ENCODE results near the gene ATP2B1.

Gene ATP2B1

DNA sequence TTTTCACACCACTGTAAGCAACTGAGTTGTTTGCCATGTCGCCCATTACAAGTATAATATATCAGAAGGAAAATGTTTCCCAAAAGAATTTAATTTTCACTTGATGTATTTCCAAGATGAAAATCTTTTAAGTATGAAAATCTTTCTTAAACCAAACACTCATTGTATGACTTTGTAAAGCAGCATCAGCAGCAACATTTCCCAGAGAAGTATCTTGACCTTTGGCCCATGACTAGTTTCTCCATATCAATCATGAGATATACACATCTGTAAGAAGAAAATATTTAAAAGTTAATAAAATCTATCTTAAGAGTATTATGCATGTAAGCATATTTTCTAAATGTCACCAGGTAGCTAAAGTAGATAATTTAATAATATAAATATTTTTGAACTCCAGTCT is 52.8 kb downstream of the ATP2B1 start:
- H3K4me1 ChIP-seq (ENCODE audit: control insufficient read depth, insufficient read depth, low read length) = no peaks in the 10 kb centered on the region
- CTCF ChIA-PET = no interaction called here
- TF ChIP-seq, protein P1, sequence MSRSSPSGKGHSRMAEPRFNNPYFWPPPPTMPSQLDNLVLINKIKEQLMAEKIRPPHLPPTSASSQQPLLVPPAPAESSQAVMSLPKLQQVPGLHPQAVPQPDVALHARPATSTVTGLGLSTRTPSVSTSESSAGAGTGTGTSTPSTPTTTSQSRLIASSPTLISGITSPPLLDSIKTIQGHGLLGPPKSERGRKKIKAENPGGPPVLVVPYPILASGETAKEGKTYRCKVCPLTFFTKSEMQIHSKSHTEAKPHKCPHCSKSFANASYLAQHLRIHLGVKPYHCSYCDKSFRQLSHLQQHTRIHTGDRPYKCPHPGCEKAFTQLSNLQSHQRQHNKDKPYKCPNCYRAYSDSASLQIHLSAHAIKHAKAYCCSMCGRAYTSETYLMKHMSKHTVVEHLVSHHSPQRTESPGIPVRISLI (tag by site-specific recombination; IDR thresholded peaks at IDR 0.05) = no peak
- TF ChIP-seq ZNF341 (tag by site-specific recombination; IDR thresholded peaks at IDR 0.05; ENCODE audit: low read depth) = no peak
- TF ChIP-seq GLIS2 (tag by site-specific recombination; IDR thresholded peaks at IDR 0.05) = no peak
- no peak for TF ChIP-seq ZNF311 (tag by site-specific recombination; IDR thresholded peaks at IDR 0.05; ENCODE audit: borderline replicate concordance)
- TF ChIP-seq, protein P2, sequence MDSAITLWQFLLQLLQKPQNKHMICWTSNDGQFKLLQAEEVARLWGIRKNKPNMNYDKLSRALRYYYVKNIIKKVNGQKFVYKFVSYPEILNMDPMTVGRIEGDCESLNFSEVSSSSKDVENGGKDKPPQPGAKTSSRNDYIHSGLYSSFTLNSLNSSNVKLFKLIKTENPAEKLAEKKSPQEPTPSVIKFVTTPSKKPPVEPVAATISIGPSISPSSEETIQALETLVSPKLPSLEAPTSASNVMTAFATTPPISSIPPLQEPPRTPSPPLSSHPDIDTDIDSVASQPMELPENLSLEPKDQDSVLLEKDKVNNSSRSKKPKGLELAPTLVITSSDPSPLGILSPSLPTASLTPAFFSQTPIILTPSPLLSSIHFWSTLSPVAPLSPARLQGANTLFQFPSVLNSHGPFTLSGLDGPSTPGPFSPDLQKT (IDR thresholded peaks at IDR 0.05; ENCODE audit: borderline replicate concordance, low read depth, low read length) = no peak
- no peak for TF ChIP-seq ZEB2 (tag by site-specific recombination; IDR thresholded peaks at IDR 0.05)
- TF ChIP-seq, protein P3, sequence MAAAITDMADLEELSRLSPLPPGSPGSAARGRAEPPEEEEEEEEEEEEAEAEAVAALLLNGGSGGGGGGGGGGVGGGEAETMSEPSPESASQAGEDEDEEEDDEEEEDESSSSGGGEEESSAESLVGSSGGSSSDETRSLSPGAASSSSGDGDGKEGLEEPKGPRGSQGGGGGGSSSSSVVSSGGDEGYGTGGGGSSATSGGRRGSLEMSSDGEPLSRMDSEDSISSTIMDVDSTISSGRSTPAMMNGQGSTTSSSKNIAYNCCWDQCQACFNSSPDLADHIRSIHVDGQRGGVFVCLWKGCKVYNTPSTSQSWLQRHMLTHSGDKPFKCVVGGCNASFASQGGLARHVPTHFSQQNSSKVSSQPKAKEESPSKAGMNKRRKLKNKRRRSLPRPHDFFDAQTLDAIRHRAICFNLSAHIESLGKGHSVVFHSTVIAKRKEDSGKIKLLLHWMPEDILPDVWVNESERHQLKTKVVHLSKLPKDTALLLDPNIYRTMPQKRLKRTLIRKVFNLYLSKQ (tag by site-specific recombination; IDR thresholded peaks at IDR 0.05; ENCODE audit: borderline replicate concordance) = no peak
- no peak for TF ChIP-seq ZNF747 (tag by site-specific recombination; IDR thresholded peaks at IDR 0.05)
- H3K9me3 ChIP-seq (ENCODE audit: control insufficient read depth, insufficient read depth, low read depth, low read length) = no peaks in the 10 kb centered on the region
- no peak overlapping the region for H3K4me3 ChIP-seq (ENCODE audit: low read depth, low read length)
- H3K27ac ChIP-seq (ENCODE audit: extremely low read depth, low read depth, low read length) = no peak overlapping the region
- POLR2A ChIA-PET = no interaction called here
- H3K36me3 ChIP-seq (ENCODE audit: control insufficient read depth in 2 of 2, insufficient read depth in 1 of 2, low read length in 2 of 2) = no peaks in the 10 kb centered on the region; a peak in 1 of 3 replicates

DNA sequence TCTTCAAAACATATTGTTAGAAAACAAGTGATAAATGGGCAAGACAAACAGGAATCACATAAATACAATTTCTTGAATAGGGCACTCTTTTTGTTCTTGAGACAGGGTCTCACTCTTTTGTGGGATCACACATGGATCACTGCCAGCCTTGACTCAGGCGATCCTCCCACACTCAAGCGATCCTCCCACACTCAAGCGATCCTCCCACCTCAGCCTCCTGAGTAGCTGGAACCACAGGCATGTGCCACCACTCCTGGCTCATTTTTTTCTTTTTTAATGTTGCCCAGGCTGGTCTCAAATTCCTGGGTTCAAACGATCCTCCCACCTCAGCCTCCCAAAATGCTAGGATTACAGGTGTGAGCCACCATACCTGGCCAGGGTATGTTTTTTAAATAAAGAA is 57.4 kb downstream of the ATP2B1 start:
- ChIA-PET POLR2A (interaction anchor here (0.6 kb wide), 2 partner anchors 23 to 55 kb away, joined by 3 to 4 read pairs; no protein-coding TSS in a partner anchor), CTCF (interaction anchor here (0.6 kb wide), 1 partner anchor 1912 kb away, joined by 3 read pairs; no protein-coding TSS in a partner anchor)
- TF ChIP-seq EGR2 (tag by site-specific recombination; IDR thresholded peaks at IDR 0.05; ENCODE audit: low read depth) (peak; percentile 68), GLIS1 (tag by site-specific recombination; IDR thresholded peaks at IDR 0.05) (no peak), ZFHX2 (tag by site-specific recombination; conservative IDR thresholded peaks at IDR 0.05) (peak; percentile 64), KLF16 (tag by site-specific recombination; IDR thresholded peaks at IDR 0.05) (no peak)
- TF ChIP-seq, protein P4, sequence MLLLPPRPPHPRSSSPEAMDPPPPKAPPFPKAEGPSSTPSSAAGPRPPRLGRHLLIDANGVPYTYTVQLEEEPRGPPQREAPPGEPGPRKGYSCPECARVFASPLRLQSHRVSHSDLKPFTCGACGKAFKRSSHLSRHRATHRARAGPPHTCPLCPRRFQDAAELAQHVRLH (tag by site-specific recombination; IDR thresholded peaks at IDR 0.05) = no peak

DNA sequence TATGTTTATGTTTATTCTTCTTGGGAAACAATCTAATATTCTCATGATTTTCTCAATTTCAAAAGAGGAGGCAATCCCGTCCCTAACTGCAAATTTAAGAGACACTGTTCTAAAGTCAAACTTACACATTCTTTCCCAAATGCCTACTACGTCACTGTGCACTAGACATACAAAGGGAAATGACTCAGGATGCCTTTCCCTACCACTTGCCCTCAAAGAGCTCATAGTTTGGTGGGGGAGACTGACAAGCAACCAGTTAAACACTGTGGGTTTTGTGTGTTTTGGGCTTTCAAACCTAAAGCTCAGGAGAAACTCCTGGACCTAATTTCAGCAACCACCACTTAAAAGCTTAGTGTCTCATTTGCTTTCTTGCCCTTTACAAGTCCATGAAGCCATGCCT is 58.4 kb downstream of the ATP2B1 start:
- TF ChIP-seq ZNF394 (tag by site-specific recombination; IDR thresholded peaks at IDR 0.05; ENCODE audit: borderline replicate concordance) (no peak), ZNF404 (tag by site-specific recombination; IDR thresholded peaks at IDR 0.05) (no peak), ZXDB (tag by site-specific recombination; IDR thresholded peaks at IDR 0.05) (no peak), IKZF3 (tag by site-specific recombination; IDR thresholded peaks at IDR 0.05) (no peak), ZNF157 (tag by site-specific recombination; IDR thresholded peaks at IDR 0.05) (no peak), BCL11B (tag by site-specific recombination; IDR thresholded peaks at IDR 0.05; ENCODE audit: low read depth) (no peak), ZNF211 (tag by site-specific recombination; IDR thresholded peaks at IDR 0.05; ENCODE audit: low read depth) (no peak), ZNF600 (tag by site-specific recombination; IDR thresholded peaks at IDR 0.05) (no peak), ZNF16 (tag by site-specific recombination; IDR thresholded peaks at IDR 0.05; ENCODE audit: low read depth) (no peak), ZNF558 (tag by site-specific recombination; IDR thresholded peaks at IDR 0.05) (no peak)
- TF ChIP-seq, protein P5, sequence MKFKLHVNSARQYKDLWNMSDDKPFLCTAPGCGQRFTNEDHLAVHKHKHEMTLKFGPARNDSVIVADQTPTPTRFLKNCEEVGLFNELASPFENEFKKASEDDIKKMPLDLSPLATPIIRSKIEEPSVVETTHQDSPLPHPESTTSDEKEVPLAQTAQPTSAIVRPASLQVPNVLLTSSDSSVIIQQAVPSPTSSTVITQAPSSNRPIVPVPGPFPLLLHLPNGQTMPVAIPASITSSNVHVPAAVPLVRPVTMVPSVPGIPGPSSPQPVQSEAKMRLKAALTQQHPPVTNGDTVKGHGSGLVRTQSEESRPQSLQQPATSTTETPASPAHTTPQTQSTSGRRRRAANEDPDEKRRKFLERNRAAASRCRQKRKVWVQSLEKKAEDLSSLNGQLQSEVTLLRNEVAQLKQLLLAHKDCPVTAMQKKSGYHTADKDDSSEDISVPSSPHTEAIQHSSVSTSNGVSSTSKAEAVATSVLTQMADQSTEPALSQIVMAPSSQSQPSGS (tag by site-specific recombination; IDR thresholded peaks at IDR 0.05; ENCODE audit: low read depth) = no peak
- TF ChIP-seq, protein P6, sequence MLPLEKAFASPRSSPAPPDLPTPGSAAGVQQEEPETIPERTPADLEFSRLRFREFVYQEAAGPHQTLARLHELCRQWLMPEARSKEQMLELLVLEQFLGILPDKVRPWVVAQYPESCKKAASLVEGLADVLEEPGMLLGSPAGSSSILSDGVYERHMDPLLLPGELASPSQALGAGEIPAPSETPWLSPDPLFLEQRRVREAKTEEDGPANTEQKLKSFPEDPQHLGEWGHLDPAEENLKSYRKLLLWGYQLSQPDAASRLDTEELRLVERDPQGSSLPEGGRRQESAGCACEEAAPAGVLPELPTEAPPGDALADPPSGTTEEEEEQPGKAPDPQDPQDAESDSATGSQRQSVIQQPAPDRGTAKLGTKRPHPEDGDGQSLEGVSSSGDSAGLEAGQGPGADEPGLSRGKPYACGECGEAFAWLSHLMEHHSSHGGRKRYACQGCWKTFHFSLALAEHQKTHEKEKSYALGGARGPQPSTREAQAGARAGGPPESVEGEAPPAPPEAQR (tag by site-specific recombination; IDR thresholded peaks at IDR 0.05) = no peak
- Histone ChIP-seq H3K4me3 (ENCODE audit: low read depth, low read length) (no peak overlapping the region), H3K9me3 (ENCODE audit: control insufficient read depth, insufficient read depth, low read depth, low read length) (no peaks in the 10 kb centered on the region), H3K27ac (ENCODE audit: extremely low read depth, low read depth, low read length) (no peak overlapping the region), H3K36me3 (ENCODE audit: control insufficient read depth in 2 of 2, insufficient read depth in 1 of 2, low read length in 2 of 2) (no peaks in the 10 kb centered on the region; a peak in 1 of 3 replicates), H3K4me1 (ENCODE audit: control insufficient read depth, insufficient read depth, low read length) (peaks cover 8% of the 10 kb centered on the region; the same call in 1 of the 2 replicates)
- CTCF ChIA-PET = no interaction called here
- POLR2A ChIA-PET = no interaction called here

More for the DNA sequence above, 57.4 kb downstream of the ATP2B1 start:
- no peaks in the 10 kb centered on the region; a peak in 1 of 3 replicates for H3K36me3 ChIP-seq (ENCODE audit: control insufficient read depth in 2 of 2, insufficient read depth in 1 of 2, low read length in 2 of 2)
- H3K4me3 ChIP-seq (ENCODE audit: low read depth, low read length) = no peak overlapping the region
- H3K27ac ChIP-seq (ENCODE audit: extremely low read depth, low read depth, low read length) = no peak overlapping the region
- H3K4me1 ChIP-seq (ENCODE audit: control insufficient read depth, insufficient read depth, low read length) = peaks cover 7% of the 10 kb centered on the region; the same call in 1 of the 2 replicates
- no peaks in the 10 kb centered on the region for H3K9me3 ChIP-seq (ENCODE audit: control insufficient read depth, insufficient read depth, low read depth, low read length)

Measured in HEK293 (cell line).